Measurements from ENCODE around the gene AAMDC. TPM values are rescaled to one million over a fixed set of nuclear protein-coding genes. Genes with fewer than 3 reads are reported as not detected.
A peak's percentile ranks its signal among the peaks of the same experiment; 100 is the strongest.

The AAMDC gene
- total RNA-seq (2021; fragmentation: NEBNext Ultra II Directional; extraction: Animal tissue kit (Norgen Biotek cat#: 25700)), result 10 to 100 TPM; 33.3 to 48.5 (median 39.5) TPM
- long read RNA-seq, transcript AAMDC-206 (5 exons, 579 nt), result minor isoform, 14 of 39 reads
- long read RNA-seq, transcript AAMDC-202 (4 exons, 531 nt), result major isoform, 16 of 39 reads
- long read RNA-seq, partial matches to known transcripts, result 0 of 39 reads
- long read RNA-seq, other reads (novel, unspliced or antisense), result 9 of 39 reads

GRCh38 chr11:77820565-77821348 is at the start of gene AAMDC, which contains the start of gene RSF1:
TSS of gene AAMDC (plus strand) at chr11:77821144. CDS start at chr11:77842497, 21,353 bp downstream.
TSS of gene RSF1 (minus strand) at chr11:77820722. CDS start at chr11:77820714, 8 bp downstream.
- H3K27me3 Mint-ChIP-seq (ENCODE audit: insufficient read depth), result peaks cover 5% of the 10 kb centered on the region
- peak; percentile 83 for TF ChIP-seq CTCF (IDR thresholded peaks at IDR 0.05)
- H3K4me1 Mint-ChIP-seq (ENCODE audit: low read depth), result peaks cover 37% of the 10 kb centered on the region
- H3K4me3 Mint-ChIP-seq, result peak within 1 kb of the TSS; percentile 97
- H3K27ac Mint-ChIP-seq, result peak within 1 kb of the TSS; percentile 86
- peak; percentile 98 for DNase-seq
- H3K9me3 Mint-ChIP-seq, result no peaks in the 10 kb centered on the region
- peaks cover 4% of the 10 kb centered on the region; the same call in 1 of the 2 replicates for H3K36me3 Mint-ChIP-seq (ENCODE audit: low read depth)

GRCh38 chr11:77775936-77776335 is 45.0 kb upstream of the AAMDC start:
- peaks cover 26% of the 10 kb centered on the region for H3K4me1 Mint-ChIP-seq (ENCODE audit: low read depth)
- TF ChIP-seq CTCF (IDR thresholded peaks at IDR 0.05), result no peak
- no peaks in the 10 kb centered on the region for H3K36me3 Mint-ChIP-seq (ENCODE audit: low read depth)
- no peaks in the 10 kb centered on the region for H3K9me3 Mint-ChIP-seq
- no peak overlapping the region for H3K4me3 Mint-ChIP-seq
- no peak for DNase-seq
- no peaks in the 10 kb centered on the region for H3K27me3 Mint-ChIP-seq (ENCODE audit: insufficient read depth)
- no peak overlapping the region for H3K27ac Mint-ChIP-seq

- Mint-ChIP-seq H3K9me3 (no peaks in the 10 kb centered on the region), H3K4me3 (no peak overlapping the region), H3K36me3 (ENCODE audit: low read depth) (no peaks in the 10 kb centered on the region), H3K27ac (no peak overlapping the region), H3K4me1 (ENCODE audit: low read depth) (peaks cover 20% of the 10 kb centered on the region), H3K27me3 (ENCODE audit: insufficient read depth) (no peaks in the 10 kb centered on the region)
- peak; percentile 9 for DNase-seq
- peak; percentile 74 for TF ChIP-seq CTCF (IDR thresholded peaks at IDR 0.05)
These were observed 44.5 kb upstream of the AAMDC start for GRCh38 chr11:77776455-77776854.

GRCh38 chr11:77778118-77778517 is 42.8 kb upstream of the AAMDC start:
- H3K4me3 Mint-ChIP-seq, result no peak overlapping the region
- no peaks in the 10 kb centered on the region for H3K9me3 Mint-ChIP-seq
- no peak for DNase-seq
- no peaks in the 10 kb centered on the region for H3K36me3 Mint-ChIP-seq (ENCODE audit: low read depth)
- H3K4me1 Mint-ChIP-seq (ENCODE audit: low read depth), result peaks cover 18% of the 10 kb centered on the region
- TF ChIP-seq CTCF (IDR thresholded peaks at IDR 0.05), result no peak
- no peak overlapping the region for H3K27ac Mint-ChIP-seq
- no peaks in the 10 kb centered on the region for H3K27me3 Mint-ChIP-seq (ENCODE audit: insufficient read depth)

GRCh38 chr11:77778549-77778948 is 42.4 kb upstream of the AAMDC start:
- DNase-seq, result no peak
- no peak for TF ChIP-seq CTCF (IDR thresholded peaks at IDR 0.05)
- H3K27ac Mint-ChIP-seq, result no peak overlapping the region
- no peak overlapping the region for H3K4me3 Mint-ChIP-seq
- H3K9me3 Mint-ChIP-seq, result no peaks in the 10 kb centered on the region
- no peaks in the 10 kb centered on the region for H3K27me3 Mint-ChIP-seq (ENCODE audit: insufficient read depth)
- H3K4me1 Mint-ChIP-seq (ENCODE audit: low read depth), result peaks cover 18% of the 10 kb centered on the region
- H3K36me3 Mint-ChIP-seq (ENCODE audit: low read depth), result no peaks in the 10 kb centered on the region
